Measurements from ENCODE around the gene PLG. TPM values are rescaled to one million over a fixed set of nuclear protein-coding genes. Genes with fewer than 3 reads are reported as not detected.
A peak's percentile ranks its signal among the peaks of the same experiment; 100 is the strongest.
"Not testable (repeated sequence)": the region's sequence is repeated elsewhere in the genome, so short reads cannot be mapped to it uniquely, and the experiment has no call there.

Gene PLG
- total RNA-seq, result under 1 TPM in 1 of 2 experiments, not detected in 1; 0.30 TPM

GRCh38 chr6:160701918-160702680 lies at the start of gene PLG:
TSS of gene PLG (plus strand) at chr6:160702244. CDS start at chr6:160702305, 61 bp downstream.
- CTCF ChIA-PET; POLR2A ChIA-PET; H3K36me3 Mint-ChIP-seq (ENCODE audit: low read depth); H3K4me3 Mint-ChIP-seq; H3K27ac Mint-ChIP-seq; H3K9me3 Mint-ChIP-seq; H3K4me1 Mint-ChIP-seq; DNase-seq; H3K27me3 Mint-ChIP-seq: not testable (repeated sequence)

GRCh38 chr6:160659562-160659961 lies 42.5 kb upstream of the PLG start:
- POLR2A ChIA-PET, result no interaction called here
- CTCF ChIA-PET, result no interaction called here
- DNase-seq, result no peak
- no peaks in the 10 kb centered on the region for H3K36me3 Mint-ChIP-seq (ENCODE audit: low read depth)
- H3K9me3 Mint-ChIP-seq, result peaks cover 5% of the 10 kb centered on the region
- no peaks in the 10 kb centered on the region for H3K4me1 Mint-ChIP-seq
- H3K27ac Mint-ChIP-seq, result no peak overlapping the region
- peaks cover 2% of the 10 kb centered on the region for H3K27me3 Mint-ChIP-seq
- H3K4me3 Mint-ChIP-seq, result no peak overlapping the region

GRCh38 chr6:160661216-160661615 lies 40.8 kb upstream of the PLG start:
- no peak for DNase-seq
- ChIA-PET CTCF (no interaction called here), POLR2A (no interaction called here)
- Mint-ChIP-seq H3K27me3 (peaks cover 2% of the 10 kb centered on the region), H3K9me3 (peaks cover 5% of the 10 kb centered on the region), H3K4me1 (no peaks in the 10 kb centered on the region), H3K27ac (no peak overlapping the region), H3K36me3 (ENCODE audit: low read depth) (no peaks in the 10 kb centered on the region), H3K4me3 (no peak overlapping the region)

- no peak for DNase-seq
- H3K4me1 Mint-ChIP-seq, result no peaks in the 10 kb centered on the region
- peaks cover 3% of the 10 kb centered on the region for H3K9me3 Mint-ChIP-seq
- no peak overlapping the region for H3K27ac Mint-ChIP-seq
- peaks cover 2% of the 10 kb centered on the region for H3K27me3 Mint-ChIP-seq
- POLR2A ChIA-PET, result no interaction called here
- no peaks in the 10 kb centered on the region for H3K36me3 Mint-ChIP-seq (ENCODE audit: low read depth)
- CTCF ChIA-PET, result no interaction called here
- no peak overlapping the region for H3K4me3 Mint-ChIP-seq
Measured at GRCh38 chr6:160662429-160662828, 39.6 kb upstream of the PLG start.

GRCh38 chr6:160662842-160663241 lies 39.2 kb upstream of the PLG start:
- peaks cover 2% of the 10 kb centered on the region for H3K27me3 Mint-ChIP-seq
- no peak for DNase-seq
- POLR2A ChIA-PET, result no interaction called here
- no peaks in the 10 kb centered on the region for H3K36me3 Mint-ChIP-seq (ENCODE audit: low read depth)
- no peaks in the 10 kb centered on the region for H3K9me3 Mint-ChIP-seq
- CTCF ChIA-PET, result no interaction called here
- H3K4me3 Mint-ChIP-seq, result no peak overlapping the region
- H3K27ac Mint-ChIP-seq, result no peak overlapping the region
- no peaks in the 10 kb centered on the region for H3K4me1 Mint-ChIP-seq

- H3K27me3 Mint-ChIP-seq; H3K27ac Mint-ChIP-seq; H3K36me3 Mint-ChIP-seq (ENCODE audit: low read depth); H3K4me1 Mint-ChIP-seq; POLR2A ChIA-PET; DNase-seq; CTCF ChIA-PET; H3K4me3 Mint-ChIP-seq; H3K9me3 Mint-ChIP-seq: not testable (repeated sequence)
Measured at GRCh38 chr6:160664198-160664597, 37.8 kb upstream of the PLG start, which contains the start of gene LPA. TSS of gene LPA (minus strand) at chr6:160664275. CDS start at chr6:160664214, 61 bp downstream.

- no peaks in the 10 kb centered on the region for H3K9me3 Mint-ChIP-seq
- POLR2A ChIA-PET, result no interaction called here
Measured at GRCh38 chr6:160667639-160668481, 34.2 kb upstream of the PLG start.

GRCh38 chr6:160668589-160668988 lies 33.5 kb upstream of the PLG start:
- DNase-seq, result no peak
- ChIA-PET CTCF (no interaction called here), POLR2A (no interaction called here)
- peaks cover under 1% of the 10 kb centered on the region for H3K9me3 Mint-ChIP-seq
- no peak overlapping the region for H3K27ac Mint-ChIP-seq
- H3K4me1 Mint-ChIP-seq, result no peaks in the 10 kb centered on the region
- no peak overlapping the region for H3K4me3 Mint-ChIP-seq
- peaks cover 8% of the 10 kb centered on the region for H3K27me3 Mint-ChIP-seq
- no peaks in the 10 kb centered on the region for H3K36me3 Mint-ChIP-seq (ENCODE audit: low read depth)

More at GRCh38 chr6:160667639-160668481, 34.2 kb upstream of the PLG start:
- CTCF ChIA-PET, result interaction anchor here (0.8 to 1.8 kb wide), 5 partner anchors 10 to 804 kb away, joined by 3 to 5 read pairs (median 4); no protein-coding TSS in a partner anchor
- H3K4me1 Mint-ChIP-seq, result no peaks in the 10 kb centered on the region
- no peaks in the 10 kb centered on the region for H3K36me3 Mint-ChIP-seq (ENCODE audit: low read depth)
- peaks cover 4% of the 10 kb centered on the region for H3K27me3 Mint-ChIP-seq
- no peak overlapping the region for H3K4me3 Mint-ChIP-seq
- H3K27ac Mint-ChIP-seq, result no peak overlapping the region
- peak; percentile 49 for DNase-seq

- H3K4me1 Mint-ChIP-seq; H3K9me3 Mint-ChIP-seq; H3K4me3 Mint-ChIP-seq; CTCF ChIA-PET; H3K36me3 Mint-ChIP-seq (ENCODE audit: low read depth); POLR2A ChIA-PET; DNase-seq; H3K27ac Mint-ChIP-seq: not testable (repeated sequence)
- H3K27me3 Mint-ChIP-seq, result peaks cover 14% of the 10 kb centered on the region
Measured at GRCh38 chr6:160676418-160676817, 25.6 kb upstream of the PLG start.

- Mint-ChIP-seq H3K4me1 (no peaks in the 10 kb centered on the region), H3K27me3 (peaks cover 13% of the 10 kb centered on the region), H3K36me3 (ENCODE audit: low read depth) (no peaks in the 10 kb centered on the region), H3K4me3 (no peak overlapping the region), H3K27ac (no peak overlapping the region), H3K9me3 (peaks cover 2% of the 10 kb centered on the region)
- CTCF ChIA-PET, result interaction anchor here (1.3 kb wide), 1 partner anchor 11 kb away, joined by 4 read pairs; no protein-coding TSS in a partner anchor
- POLR2A ChIA-PET, result no interaction called here
- no peak for DNase-seq
Measured at GRCh38 chr6:160678230-160678629, 23.8 kb upstream of the PLG start.

GRCh38 chr6:160678744-160679401 lies 23.2 kb upstream of the PLG start:
- ChIA-PET POLR2A (no interaction called here), CTCF (no interaction called here)
- H3K4me1 Mint-ChIP-seq, result no peaks in the 10 kb centered on the region
- H3K27me3 Mint-ChIP-seq, result peaks cover 9% of the 10 kb centered on the region
- no peaks in the 10 kb centered on the region for H3K9me3 Mint-ChIP-seq
- H3K4me3 Mint-ChIP-seq, result no peak overlapping the region
- no peak overlapping the region for H3K27ac Mint-ChIP-seq
- no peak for DNase-seq
- no peaks in the 10 kb centered on the region for H3K36me3 Mint-ChIP-seq (ENCODE audit: low read depth)

GRCh38 chr6:160679402-160679769 lies 22.7 kb upstream of the PLG start:
- DNase-seq, result no peak
- H3K27me3 Mint-ChIP-seq, result peaks cover 9% of the 10 kb centered on the region
- no peaks in the 10 kb centered on the region for H3K4me1 Mint-ChIP-seq
- CTCF ChIA-PET, result no interaction called here
- no peaks in the 10 kb centered on the region for H3K9me3 Mint-ChIP-seq
- POLR2A ChIA-PET, result no interaction called here
- H3K4me3 Mint-ChIP-seq, result no peak overlapping the region
- no peak overlapping the region for H3K27ac Mint-ChIP-seq
- no peaks in the 10 kb centered on the region for H3K36me3 Mint-ChIP-seq (ENCODE audit: low read depth)

- H3K27ac Mint-ChIP-seq; H3K9me3 Mint-ChIP-seq; H3K36me3 Mint-ChIP-seq (ENCODE audit: low read depth); H3K4me1 Mint-ChIP-seq; H3K4me3 Mint-ChIP-seq; DNase-seq; H3K27me3 Mint-ChIP-seq; POLR2A ChIA-PET; CTCF ChIA-PET: not testable (repeated sequence)
Measured at GRCh38 chr6:160685101-160685761, 16.8 kb upstream of the PLG start.

All from activated CD4-positive, alpha-beta memory T cell treated with anti-CD3 and anti-CD28 coated beads, Interleukin-2, amount 10 ng/mL, durations not matched to agents 7 days and 5 days (primary cell).